Thyroid gland (tissue), 4 donors: ENCODE results near the gene ARHGDIB.

ENCODE experiments used
- CTCF ChIP-seq, 6 experiments: fragments of 200-600 bp in 3 of 6; fragments of 450-650 bp in 3 of 6; sonication (generic) in 3 of 6; IDR thresholded peaks; one replicate each; pipeline ENCODE4 v1.5.1; 2016 to 2019; ENCODE audit warnings: antibody characterized with exemption in 6 of 6, mild to moderate bottlenecking in 2 of 6, inconsistent platforms in 1 of 6, moderate library complexity in 1 of 6
- POLR2A ChIP-seq, 2 donors: fragments of 450-650 bp; IDR thresholded peaks; one replicate each; pipeline ENCODE4 v1.6.1; 2017; ENCODE audit warnings: antibody characterized with exemption in 2 of 2, mild to moderate bottlenecking in 2 of 2, moderate library complexity in 1 of 2

- TF ChIP-seq CTCF (IDR thresholded peaks at IDR 0.05) = no peak
- no peak for TF ChIP-seq POLR2A (IDR thresholded peaks at IDR 0.05)
Observed at GRCh38 chr12:14938301-14938700, 23.1 kb downstream of the ARHGDIB start, which contains the start of gene ERP27.
